ENCODE results near the gene FBXL4.

The FBXL4 gene

DNA sequence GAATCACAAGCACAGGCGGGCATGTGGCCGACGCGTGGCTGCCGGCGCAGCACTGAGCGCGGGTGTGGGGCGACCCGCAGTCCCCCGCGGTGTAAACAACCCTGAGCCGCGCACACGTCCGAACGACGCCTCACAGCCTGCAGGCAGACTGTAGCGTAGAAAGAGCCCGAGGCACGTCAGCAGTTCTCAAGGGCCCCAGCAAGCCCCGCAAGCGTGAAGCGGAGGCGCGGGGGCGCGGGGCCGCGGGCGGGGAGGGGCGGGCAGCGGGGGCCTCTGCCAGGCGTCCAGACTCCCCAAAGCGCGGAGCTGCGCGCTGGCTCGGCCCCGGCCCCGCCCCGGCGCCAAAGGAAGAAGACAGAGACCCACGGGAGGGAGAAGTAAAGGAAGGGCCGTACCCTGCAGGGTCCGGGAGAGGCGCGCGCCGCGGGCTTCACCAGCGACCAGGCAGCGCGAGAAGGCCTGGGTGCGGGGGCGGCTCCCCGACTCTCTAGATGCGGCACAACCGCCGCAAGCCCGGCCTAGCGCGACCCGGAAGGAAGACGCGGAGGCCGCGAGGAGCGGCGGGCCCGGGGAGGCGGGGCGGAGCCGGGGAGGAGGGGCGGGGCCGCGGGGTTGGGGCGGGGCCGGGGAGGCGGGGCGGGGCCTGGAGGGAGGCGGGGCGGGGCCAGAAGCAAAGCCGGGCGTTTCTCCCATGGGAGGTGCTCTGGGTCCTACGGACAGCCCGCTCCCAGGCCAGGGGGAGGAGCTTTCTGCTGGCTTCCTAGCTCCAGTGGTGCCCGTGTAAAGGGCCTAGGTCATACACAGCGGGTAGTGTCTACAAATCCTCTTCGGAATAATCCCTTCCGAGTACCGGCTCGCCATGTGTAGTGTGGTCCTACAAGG lies at the start of gene FBXL4:
FBXL4 (minus strand) TSS at position 536 of the 882 bp plus-strand sequence. CDS start 20,958 bp downstream, outside the sequence.
- TF ChIP-seq, protein P1, sequence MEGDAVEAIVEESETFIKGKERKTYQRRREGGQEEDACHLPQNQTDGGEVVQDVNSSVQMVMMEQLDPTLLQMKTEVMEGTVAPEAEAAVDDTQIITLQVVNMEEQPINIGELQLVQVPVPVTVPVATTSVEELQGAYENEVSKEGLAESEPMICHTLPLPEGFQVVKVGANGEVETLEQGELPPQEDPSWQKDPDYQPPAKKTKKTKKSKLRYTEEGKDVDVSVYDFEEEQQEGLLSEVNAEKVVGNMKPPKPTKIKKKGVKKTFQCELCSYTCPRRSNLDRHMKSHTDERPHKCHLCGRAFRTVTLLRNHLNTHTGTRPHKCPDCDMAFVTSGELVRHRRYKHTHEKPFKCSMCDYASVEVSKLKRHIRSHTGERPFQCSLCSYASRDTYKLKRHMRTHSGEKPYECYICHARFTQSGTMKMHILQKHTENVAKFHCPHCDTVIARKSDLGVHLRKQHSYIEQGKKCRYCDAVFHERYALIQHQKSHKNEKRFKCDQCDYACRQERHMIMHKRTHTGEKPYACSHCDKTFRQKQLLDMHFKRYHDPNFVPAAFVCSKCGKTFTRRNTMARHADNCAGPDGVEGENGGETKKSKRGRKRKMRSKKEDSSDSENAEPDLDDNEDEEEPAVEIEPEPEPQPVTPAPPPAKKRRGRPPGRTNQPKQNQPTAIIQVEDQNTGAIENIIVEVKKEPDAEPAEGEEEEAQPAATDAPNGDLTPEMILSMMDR (IDR thresholded peaks at IDR 0.05; ENCODE audit: insufficient read depth, low read depth, low read length, missing control alignments): no peak
- H3K4me3 ChIP-seq (ENCODE audit: low read length): peak within 1 kb of the TSS; percentile 55

DNA sequence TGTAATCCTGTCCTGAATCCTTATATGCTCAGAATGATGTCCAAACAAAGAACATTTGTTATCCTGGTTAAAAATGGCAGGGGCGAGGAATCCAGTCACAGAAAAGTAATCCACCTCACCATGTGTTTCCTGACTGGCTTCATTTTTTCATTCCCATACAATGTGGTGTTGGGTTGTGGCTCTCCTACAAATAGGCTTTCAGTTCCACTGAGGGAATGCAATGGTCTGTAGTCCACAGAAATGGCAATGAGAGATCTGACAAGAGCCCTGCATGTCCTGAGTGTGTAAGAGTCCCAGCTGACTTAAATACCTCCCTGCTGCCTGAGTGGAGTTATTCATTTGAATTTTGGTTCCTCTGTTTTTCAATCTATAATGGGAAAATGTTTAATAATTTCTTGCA lies 47.4 kb upstream of the FBXL4 start:
- no peak overlapping the region for H3K4me3 ChIP-seq (ENCODE audit: low read length)
- DNase-seq (ENCODE audit: low read depth): no peak
- TF ChIP-seq, protein P1 (IDR thresholded peaks at IDR 0.05; ENCODE audit: insufficient read depth, low read depth, low read length, missing control alignments): no peak

More for the DNA sequence above, at the start of gene FBXL4:
- peak; percentile 81 for DNase-seq (ENCODE audit: low read depth)

DNA sequence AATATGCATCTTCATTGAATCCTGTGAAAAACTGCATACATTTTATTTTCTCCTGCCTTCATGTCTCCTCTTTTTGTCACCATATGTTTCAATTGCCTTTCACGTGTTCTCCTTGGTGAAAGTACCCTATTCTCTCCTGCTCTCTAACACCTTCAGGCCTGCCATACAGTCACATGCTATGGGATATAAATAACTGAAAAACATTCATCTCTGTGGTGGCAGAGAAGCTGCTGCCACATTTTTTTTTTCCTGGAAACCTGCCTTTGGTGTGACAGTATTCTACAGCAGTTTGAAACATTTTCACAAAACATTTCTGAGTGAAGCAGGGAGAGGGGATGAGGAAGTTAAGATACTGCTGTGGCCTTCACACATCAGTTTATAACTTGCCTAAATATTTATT lies 44.8 kb upstream of the FBXL4 start:
- no peak overlapping the region for H3K4me3 ChIP-seq (ENCODE audit: low read length)
- DNase-seq (ENCODE audit: low read depth): no peak
- TF ChIP-seq, protein P1 (IDR thresholded peaks at IDR 0.05; ENCODE audit: insufficient read depth, low read depth, low read length, missing control alignments): no peak

DNA sequence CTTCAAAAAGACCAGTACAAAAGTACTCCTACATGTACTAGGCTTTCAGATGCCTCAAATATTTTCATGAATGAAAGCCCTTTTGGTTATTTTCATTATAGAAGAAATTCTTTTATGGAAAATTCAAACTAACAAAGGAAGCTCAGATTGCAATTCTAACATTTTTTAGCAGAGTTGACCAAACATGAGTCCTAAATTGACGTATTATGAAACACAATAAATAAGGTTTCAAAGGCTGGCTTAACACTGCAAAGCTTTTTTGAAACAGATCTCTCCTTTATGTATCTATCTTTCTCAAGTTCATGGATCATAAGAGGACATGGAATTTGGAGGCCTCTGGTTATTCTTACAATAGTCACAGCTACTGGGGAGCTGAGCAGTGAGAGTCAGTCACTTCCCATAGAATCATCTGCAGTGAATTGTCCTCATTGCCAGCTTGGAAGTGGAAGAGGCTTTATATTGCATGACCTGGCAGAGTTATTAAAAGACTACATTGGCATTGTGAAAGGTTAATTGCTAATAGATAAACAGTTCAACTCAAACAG lies 38.4 kb upstream of the FBXL4 start:
- H3K4me3 ChIP-seq (ENCODE audit: low read length): no peak overlapping the region
- TF ChIP-seq, protein P1 (IDR thresholded peaks at IDR 0.05; ENCODE audit: insufficient read depth, low read depth, low read length, missing control alignments): no peak
- DNase-seq (ENCODE audit: low read depth): no peak

DNA sequence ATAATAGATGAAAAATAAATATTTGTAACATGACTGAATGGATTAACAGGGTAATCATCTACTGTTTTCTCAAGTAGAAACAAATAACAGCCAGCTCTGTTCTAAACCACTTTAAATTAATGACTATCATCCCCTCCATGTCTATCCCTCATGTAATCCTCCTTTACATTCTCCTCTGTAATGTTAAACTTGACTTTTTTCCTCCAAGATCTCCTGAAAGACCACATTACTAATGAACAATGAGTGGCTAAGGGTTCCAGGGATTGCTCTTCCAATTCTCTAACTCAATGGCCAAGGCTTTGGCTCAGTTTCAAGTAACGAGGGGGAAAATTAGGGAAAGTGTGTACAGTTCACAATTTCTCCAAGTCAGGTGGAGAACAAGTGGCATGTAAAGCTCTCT lies 37.6 kb upstream of the FBXL4 start:
- no peak overlapping the region for H3K4me3 ChIP-seq (ENCODE audit: low read length)
- TF ChIP-seq, protein P1 (IDR thresholded peaks at IDR 0.05; ENCODE audit: insufficient read depth, low read depth, low read length, missing control alignments): no peak

DNA sequence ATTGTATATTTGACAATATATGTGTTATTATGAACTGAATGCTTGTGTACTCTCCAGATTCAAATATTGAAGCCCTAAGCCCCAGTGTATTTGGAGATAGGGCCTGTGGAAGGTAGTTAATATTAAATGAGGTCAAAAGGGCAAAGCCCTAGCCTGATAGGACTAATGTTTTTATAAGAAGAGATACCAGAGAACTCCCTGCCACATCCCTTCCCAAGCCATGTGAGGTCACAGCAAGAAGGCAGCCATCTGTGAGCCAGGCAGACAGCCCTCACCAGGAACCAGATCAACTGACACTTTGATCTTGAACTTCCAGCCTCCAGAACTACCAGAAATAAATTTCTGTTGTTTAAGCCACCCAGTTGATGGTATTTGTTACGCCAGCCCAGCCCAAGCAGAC lies 36.4 kb upstream of the FBXL4 start:
- DNase-seq (ENCODE audit: low read depth): no peak
- TF ChIP-seq, protein P1 (IDR thresholded peaks at IDR 0.05; ENCODE audit: insufficient read depth, low read depth, low read length, missing control alignments): no peak
- no peak overlapping the region for H3K4me3 ChIP-seq (ENCODE audit: low read length)

More for the DNA sequence above, 37.6 kb upstream of the FBXL4 start:
- DNase-seq (ENCODE audit: low read depth): no peak

Data from epithelial cell of esophagus (primary cell).